ENCODE data around the gene ARHGAP10.
"Not testable (repeated sequence)": the region's sequence is repeated elsewhere in the genome, so short reads cannot be mapped to it uniquely, and the experiment has no call there.

The ARHGAP10 gene

GRCh38 chr4:147847751-147848590, 116.1 kb downstream of the ARHGAP10 start:
- no peak for DNase-seq (ENCODE audit: low read depth in 2 of 2)

GRCh38 chr4:147848634-147849033, 116.7 kb downstream of the ARHGAP10 start:
- DNase-seq (ENCODE audit: low read depth in 2 of 2): no peak

GRCh38 chr4:147851135-147851534, 119.2 kb downstream of the ARHGAP10 start:
- no peak for DNase-seq (ENCODE audit: low read depth in 2 of 2)

- no peak for DNase-seq (ENCODE audit: low read depth in 2 of 2)
Observed at GRCh38 chr4:147853706-147854105, 121.8 kb downstream of the ARHGAP10 start.

- no peak for DNase-seq (ENCODE audit: low read depth in 2 of 2)
Observed at GRCh38 chr4:147854154-147854553, 122.3 kb downstream of the ARHGAP10 start.

- no peak for DNase-seq (ENCODE audit: low read depth in 2 of 2)
Observed at GRCh38 chr4:147855571-147856009, 123.7 kb downstream of the ARHGAP10 start.

- no peak for DNase-seq (ENCODE audit: low read depth in 2 of 2)
Observed at GRCh38 chr4:147860960-147861359, 129.1 kb downstream of the ARHGAP10 start.

GRCh38 chr4:147862043-147862692, 130.3 kb downstream of the ARHGAP10 start:
- DNase-seq (ENCODE audit: low read depth in 2 of 2): no peak

GRCh38 chr4:147863111-147863747, 131.3 kb downstream of the ARHGAP10 start:
- no peak for DNase-seq (ENCODE audit: low read depth in 2 of 2)

- no peak for DNase-seq (ENCODE audit: low read depth in 2 of 2)
Observed at GRCh38 chr4:147863808-147864472, 132.1 kb downstream of the ARHGAP10 start.

- no peak for DNase-seq (ENCODE audit: low read depth in 2 of 2)
Observed at GRCh38 chr4:147864607-147865006, 132.7 kb downstream of the ARHGAP10 start.

GRCh38 chr4:147865926-147866325, 134.0 kb downstream of the ARHGAP10 start:
- no peak for DNase-seq (ENCODE audit: low read depth in 2 of 2)

- peak; percentile 85 to 86 for DNase-seq (ENCODE audit: low read depth in 2 of 2)
Observed at GRCh38 chr4:147866532-147867271, 134.8 kb downstream of the ARHGAP10 start.

- no peak for DNase-seq (ENCODE audit: low read depth in 2 of 2)
Observed at GRCh38 chr4:147874109-147874508, 142.2 kb downstream of the ARHGAP10 start.

- DNase-seq (ENCODE audit: low read depth in 2 of 2): no peak
Observed at GRCh38 chr4:147877308-147877771, 145.5 kb downstream of the ARHGAP10 start.

GRCh38 chr4:147879676-147880075, 147.8 kb downstream of the ARHGAP10 start:
- DNase-seq (ENCODE audit: low read depth in 2 of 2): no peak

- DNase-seq (ENCODE audit: low read depth in 2 of 2): no peak
Observed at GRCh38 chr4:147880511-147880910, 148.6 kb downstream of the ARHGAP10 start.

- DNase-seq (ENCODE audit: low read depth in 2 of 2): no peak
Observed at GRCh38 chr4:147884536-147884935, 152.6 kb downstream of the ARHGAP10 start.

- DNase-seq (ENCODE audit: low read depth in 2 of 2): not testable (repeated sequence)
Observed at GRCh38 chr4:147885216-147885615, 153.3 kb downstream of the ARHGAP10 start.

- no peak for DNase-seq (ENCODE audit: low read depth in 2 of 2)
Observed at GRCh38 chr4:147891476-147892115, 159.7 kb downstream of the ARHGAP10 start.

- DNase-seq (ENCODE audit: low read depth in 2 of 2): no peak
Observed at GRCh38 chr4:147899512-147899911, 167.6 kb downstream of the ARHGAP10 start.
